Fibroblast of lung (primary cell): ENCODE results near the gene VENTX. TPM values are rescaled to one million over a fixed set of nuclear protein-coding genes. Genes with fewer than 3 reads are reported as not detected.
A peak's percentile ranks its signal among the peaks of the same experiment; 100 is the strongest.

ENCODE experiments used
- DNase-seq, 2 donors: peaks; one replicate each; pipeline versions ENCODE4 v3.0.0 to v3.0.0-alpha.2; 2010; ENCODE audit warnings: low read depth in 2 of 2
- H2AFZ ChIP-seq: 2 replicates; pipeline ENCODE4 v1.5.1; 2012; ENCODE audit warnings: low read length, control low read depth, inconsistent platforms
- H3K27ac ChIP-seq: 2 replicates; pipeline ENCODE4 v1.5.1; 2011; ENCODE audit warnings: low read length, control low read depth; ENCODE audit not compliant: insufficient read depth
- H3K27me3 ChIP-seq: 2 replicates; pipeline ENCODE4 v1.5.1; 2011; ENCODE audit warnings: mild to moderate bottlenecking, low read length; ENCODE audit not compliant: control insufficient read depth, insufficient read depth
- H3K36me3 ChIP-seq: 2 replicates; pipeline ENCODE4 v1.5.1; 2011; ENCODE audit warnings: low read length; ENCODE audit not compliant: control insufficient read depth, insufficient read depth
- H3K4me1 ChIP-seq: 2 replicates; pipeline ENCODE4 v1.5.1; 2011; ENCODE audit warnings: low read length; ENCODE audit not compliant: control insufficient read depth, insufficient read depth; ENCODE audit errors: extremely low read depth
- H3K4me2 ChIP-seq: 2 replicates; pipeline ENCODE4 v1.5.1; 2011; ENCODE audit warnings: low read length, control low read depth; ENCODE audit not compliant: insufficient read depth; ENCODE audit errors: extremely low read depth
- H3K4me3 ChIP-seq, 4 experiments: fragments of 200-600 bp in 1 of 4; sonication (generic) in 1 of 4; replicated peaks in 1 of 4; 2 replicates each; pipeline ENCODE4 v1.5.1; 2011 to 2016; ENCODE audit warnings: low read length in 4 of 4, low read depth in 3 of 4, mild to moderate bottlenecking in 3 of 4, control low read depth in 2 of 4, inconsistent platforms in 1 of 4, mixed read lengths in 1 of 4; ENCODE audit not compliant: insufficient read depth in 1 of 4; ENCODE audit errors: control extremely low read depth in 1 of 4
- H3K79me2 ChIP-seq: 2 replicates; pipeline ENCODE4 v1.5.1; 2012; ENCODE audit warnings: mild to moderate bottlenecking, low read length, inconsistent platforms; ENCODE audit not compliant: control insufficient read depth, insufficient read depth
- H3K9ac ChIP-seq: 2 replicates; pipeline ENCODE4 v1.5.1; 2011; ENCODE audit warnings: mild to moderate bottlenecking, low read length, control low read depth; ENCODE audit not compliant: insufficient read depth
- H3K9me3 ChIP-seq: 2 replicates; pipeline ENCODE4 v1.5.1; 2012; ENCODE audit warnings: low read depth, low read length; ENCODE audit not compliant: control insufficient read depth, insufficient read depth
- H4K20me1 ChIP-seq: 2 replicates; pipeline ENCODE4 v1.5.1; 2011; ENCODE audit warnings: low read length; ENCODE audit not compliant: control insufficient read depth, insufficient read depth; ENCODE audit errors: extremely low read depth
- EZH2 ChIP-seq: IDR thresholded peaks from 2 replicates; pipeline ENCODE4 v1.5.1; 2012; ENCODE audit warnings: low read length, control low read depth, mild to moderate bottlenecking; ENCODE audit errors: missing control alignments
- polyA plus RNA-seq, 2 donors: library from polyadenylated mRNA; depleted of rRNA in 1 of 2; stranded (reverse) in 1 of 2; unstranded in 1 of 2; fragments of >200 nt; gene quantifications; 2 replicates each; pipeline ENCODE4 v1.2.1, GENCODE V29; 2011 to 2012; ENCODE audit warnings: missing spikeins in 1 of 2
- total RNA-seq: library from RNA; depleted of rRNA; stranded (reverse); fragments of >200 nt; gene quantifications from 2 replicates; pipeline ENCODE4 v1.2.1, GENCODE V29; 2014
- TF ChIP-seq, protein P1 (sequence below), 2 donors: IDR thresholded peaks in 1 of 2; conservative IDR thresholded peaks in 1 of 2; 1 replicate in 1 of 2; 2 replicates in 1 of 2; pipeline ENCODE4 v1.5.1; 2011 to 2012; ENCODE audit warnings: low read length in 2 of 2, control low read depth in 1 of 2, inconsistent platforms in 1 of 2, low read depth in 1 of 2, mild to moderate bottlenecking in 1 of 2

Gene VENTX
- total and polyA plus RNA-seq, 2 donors (not counting 1 experiment from before 2014, with no cell fraction given), result not detected

GRCh38 chr10:133261726-133262325 lies 24.2 kb downstream of the VENTX start:
- H3K4me2 ChIP-seq, result peak overlapping the region; percentile 88
- H4K20me1 ChIP-seq, result no peaks in the 10 kb centered on the region
- H2AFZ ChIP-seq, result no peak overlapping the region
- H3K4me3 ChIP-seq, result peak overlapping the region; percentile 9 to 56 (median 41)
- DNase-seq, result peak; percentile 50 to 55
- peak overlapping the region; percentile 75 for H3K27ac ChIP-seq
- no peaks in the 10 kb centered on the region for H3K9me3 ChIP-seq
- TF ChIP-seq, protein P1, sequence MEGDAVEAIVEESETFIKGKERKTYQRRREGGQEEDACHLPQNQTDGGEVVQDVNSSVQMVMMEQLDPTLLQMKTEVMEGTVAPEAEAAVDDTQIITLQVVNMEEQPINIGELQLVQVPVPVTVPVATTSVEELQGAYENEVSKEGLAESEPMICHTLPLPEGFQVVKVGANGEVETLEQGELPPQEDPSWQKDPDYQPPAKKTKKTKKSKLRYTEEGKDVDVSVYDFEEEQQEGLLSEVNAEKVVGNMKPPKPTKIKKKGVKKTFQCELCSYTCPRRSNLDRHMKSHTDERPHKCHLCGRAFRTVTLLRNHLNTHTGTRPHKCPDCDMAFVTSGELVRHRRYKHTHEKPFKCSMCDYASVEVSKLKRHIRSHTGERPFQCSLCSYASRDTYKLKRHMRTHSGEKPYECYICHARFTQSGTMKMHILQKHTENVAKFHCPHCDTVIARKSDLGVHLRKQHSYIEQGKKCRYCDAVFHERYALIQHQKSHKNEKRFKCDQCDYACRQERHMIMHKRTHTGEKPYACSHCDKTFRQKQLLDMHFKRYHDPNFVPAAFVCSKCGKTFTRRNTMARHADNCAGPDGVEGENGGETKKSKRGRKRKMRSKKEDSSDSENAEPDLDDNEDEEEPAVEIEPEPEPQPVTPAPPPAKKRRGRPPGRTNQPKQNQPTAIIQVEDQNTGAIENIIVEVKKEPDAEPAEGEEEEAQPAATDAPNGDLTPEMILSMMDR (conservative IDR thresholded peaks at IDR 0.05 in 1 of 2, IDR thresholded peaks at IDR 0.05 in 1 of 2; ENCODE audit: low read depth in 1 of 2, low read length in 2 of 2), result no peak
- TF ChIP-seq EZH2, result no peak
- H3K27me3 ChIP-seq, result no peaks in the 10 kb centered on the region
- peak overlapping the region; percentile 76 for H3K9ac ChIP-seq
- no peaks in the 10 kb centered on the region for H3K36me3 ChIP-seq
- H3K4me1 ChIP-seq, result peaks cover 27% of the 10 kb centered on the region
- no peaks in the 10 kb centered on the region for H3K79me2 ChIP-seq

DNA sequence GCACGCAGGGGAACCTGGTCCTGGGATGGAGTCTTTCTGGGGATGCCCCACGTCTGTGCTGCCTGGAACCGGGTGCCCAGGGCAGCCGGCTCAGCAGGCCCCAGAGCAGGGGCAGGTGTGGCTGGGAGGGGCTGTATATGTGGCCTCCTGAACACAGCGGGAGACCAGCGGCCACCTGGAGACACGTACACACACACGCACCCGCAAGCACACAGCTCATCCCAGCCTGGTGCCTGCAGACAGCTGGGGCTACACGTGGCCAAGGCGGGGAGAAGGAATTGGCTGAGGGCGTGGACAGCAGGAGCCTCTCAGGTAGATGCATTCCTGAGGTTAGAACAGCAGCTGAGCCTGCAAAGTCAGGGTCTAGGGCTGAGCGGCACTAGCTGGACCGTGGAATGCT lies 25.0 kb downstream of the VENTX start:
- no peak overlapping the region for H3K9ac ChIP-seq
- H3K4me2 ChIP-seq, result no peak overlapping the region

GRCh38 chr10:133263674-133264073 lies 26.0 kb downstream of the VENTX start:
- Histone ChIP-seq H3K27ac (no peak overlapping the region), H3K27me3 (no peaks in the 10 kb centered on the region), H3K4me2 (no peak overlapping the region), H4K20me1 (no peaks in the 10 kb centered on the region), H3K4me3 (no peak overlapping the region), H3K79me2 (no peaks in the 10 kb centered on the region), H3K9ac (no peak overlapping the region), H2AFZ (no peak overlapping the region), H3K9me3 (no peaks in the 10 kb centered on the region), H3K36me3 (no peaks in the 10 kb centered on the region), H3K4me1 (peaks cover 20% of the 10 kb centered on the region)
- TF ChIP-seq EZH2, result no peak
- TF ChIP-seq, protein P1 (conservative IDR thresholded peaks at IDR 0.05 in 1 of 2, IDR thresholded peaks at IDR 0.05 in 1 of 2; ENCODE audit: low read depth in 1 of 2, low read length in 2 of 2), result no peak
- DNase-seq, result no peak

More for the DNA sequence above, 25.0 kb downstream of the VENTX start:
- Histone ChIP-seq H3K79me2 (no peaks in the 10 kb centered on the region), H3K36me3 (no peaks in the 10 kb centered on the region), H2AFZ (no peak overlapping the region), H3K4me3 (no peak overlapping the region), H3K27me3 (no peaks in the 10 kb centered on the region), H3K27ac (no peak overlapping the region), H3K9me3 (no peaks in the 10 kb centered on the region), H4K20me1 (no peaks in the 10 kb centered on the region), H3K4me1 (peaks cover 27% of the 10 kb centered on the region)
- TF ChIP-seq, protein P1 (conservative IDR thresholded peaks at IDR 0.05 in 1 of 2, IDR thresholded peaks at IDR 0.05 in 1 of 2; ENCODE audit: low read depth in 1 of 2, low read length in 2 of 2), result no peak
- no peak for TF ChIP-seq EZH2
- no peak for DNase-seq
